Body of pancreas (tissue), 4 donors: ENCODE results near the gene ERI3.

Experiments used
- CTCF ChIP-seq, 7 experiments: fragments of 450-650 bp in 4 of 7; fragments of 200-600 bp in 3 of 7; sonication (generic) in 3 of 7; IDR thresholded peaks; one replicate each; pipeline ENCODE4 v1.5.1; 2016 to 2019; ENCODE audit warnings: antibody characterized with exemption in 7 of 7
- POLR2A ChIP-seq, 3 donors: fragments of 450-650 bp; IDR thresholded peaks; one replicate each; pipeline ENCODE4 v1.6.1; 2016; ENCODE audit warnings: antibody characterized with exemption in 3 of 3, mild to moderate bottlenecking in 2 of 3

GRCh38 chr1:44390277-44390676 is 35.2 kb upstream of the ERI3 start:
- TF ChIP-seq CTCF (IDR thresholded peaks at IDR 0.05): no peak
- TF ChIP-seq POLR2A (IDR thresholded peaks at IDR 0.05): no peak
